Mucosa of stomach (tissue), 1 donor: Measurements from ENCODE around the gene SYDE2.
A peak's percentile ranks its signal among the peaks of the same experiment; 100 is the strongest.
"Not testable (repeated sequence)": the region's sequence is repeated elsewhere in the genome, so short reads cannot be mapped to it uniquely, and the experiment has no call there.

Source experiments
- H3K27me3 ChIP-seq: one replicate; pipeline ENCODE4 v1.7.0; 2013; ENCODE audit warnings: mild to moderate bottlenecking, low read length; ENCODE audit not compliant: control insufficient read depth, insufficient read depth
- H3K36me3 ChIP-seq: one replicate; pipeline ENCODE4 v1.7.0; 2013; ENCODE audit warnings: low read length; ENCODE audit not compliant: control insufficient read depth, insufficient read depth
- H3K4me1 ChIP-seq: one replicate; pipeline ENCODE4 v1.7.0; 2013; ENCODE audit warnings: mild to moderate bottlenecking, low read length; ENCODE audit not compliant: control insufficient read depth, insufficient read depth
- H3K4me3 ChIP-seq: one replicate; pipeline ENCODE4 v1.7.0; 2013; ENCODE audit warnings: low read length
- H3K9ac ChIP-seq: one replicate; pipeline ENCODE4 v1.7.0; 2013; ENCODE audit warnings: mild to moderate bottlenecking, low read length, moderate library complexity
- H3K9me3 ChIP-seq: one replicate; pipeline ENCODE4 v1.7.0; 2013; ENCODE audit warnings: mild to moderate bottlenecking, low read length, moderate library complexity; ENCODE audit not compliant: control insufficient read depth
- donor health status: Pancreatic carcinoma.

The SYDE2 gene

DNA sequence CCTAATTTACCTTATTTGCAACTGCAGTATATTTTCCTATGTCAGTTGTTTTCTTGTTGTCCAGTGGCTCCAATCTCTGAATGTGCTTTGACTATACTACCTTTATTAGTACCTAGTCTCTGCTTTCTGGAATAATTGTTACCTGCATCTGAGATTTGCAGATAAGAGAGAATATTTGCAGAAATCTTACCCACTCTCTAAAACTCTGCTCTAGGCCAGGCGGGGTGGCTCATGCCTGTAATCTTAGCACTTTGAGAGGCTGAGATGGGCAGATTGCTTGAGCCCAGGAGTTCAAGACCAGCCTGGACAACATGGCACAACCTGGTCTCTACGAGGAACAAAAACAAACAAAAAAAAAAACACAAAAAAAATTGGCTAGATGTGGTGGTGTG lies 2.0 kb upstream of the SYDE2 start:
- Histone ChIP-seq H3K4me1 (no peaks in the 10 kb centered on the region), H3K27me3 (no peaks in the 10 kb centered on the region), H3K9ac (no peak overlapping the region), H3K36me3 (no peaks in the 10 kb centered on the region), H3K9me3 (no peaks in the 10 kb centered on the region), H3K4me3 (no peak overlapping the region)

DNA sequence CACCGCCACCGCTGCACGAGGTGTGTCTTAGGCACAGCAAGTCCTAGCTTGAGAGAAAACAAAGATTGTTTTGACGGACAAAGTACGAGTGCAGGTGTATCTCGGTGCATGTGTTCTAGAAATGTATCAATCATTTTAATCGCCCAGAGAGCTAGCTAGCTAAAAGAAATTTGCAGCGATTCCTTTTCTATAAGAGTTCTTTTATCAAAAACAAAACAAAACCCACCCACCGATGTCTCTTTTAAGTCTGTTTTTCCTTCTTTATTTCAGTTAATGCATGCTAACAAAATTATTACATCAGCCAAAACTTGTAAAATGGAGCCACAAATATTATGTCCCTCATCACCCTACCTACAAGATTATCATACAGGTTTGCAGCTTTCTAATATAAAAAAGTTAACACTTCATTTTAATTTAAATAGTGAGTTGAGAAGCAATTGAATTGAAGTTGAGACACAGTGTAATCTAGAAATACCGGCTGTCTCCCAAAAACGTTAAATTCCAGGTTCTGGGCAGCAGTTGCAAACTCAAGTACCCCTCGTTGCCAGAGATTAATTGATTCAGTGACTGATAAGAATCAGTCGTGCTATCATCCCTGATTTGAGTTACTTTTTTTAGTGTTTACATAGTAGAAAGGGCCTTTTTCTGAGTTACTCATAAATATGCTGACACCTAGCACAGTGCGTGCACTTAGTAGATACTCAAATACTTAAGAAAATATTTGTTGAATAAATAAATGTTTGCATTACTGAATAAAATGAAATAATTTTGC lies 1.5 kb upstream of the SYDE2 start:
- Histone ChIP-seq H3K4me1 (no peaks in the 10 kb centered on the region), H3K9me3 (no peaks in the 10 kb centered on the region), H3K36me3 (no peaks in the 10 kb centered on the region), H3K4me3 (peak overlapping the region; percentile 82), H3K27me3 (no peaks in the 10 kb centered on the region), H3K9ac (peak overlapping the region; percentile 95)

DNA sequence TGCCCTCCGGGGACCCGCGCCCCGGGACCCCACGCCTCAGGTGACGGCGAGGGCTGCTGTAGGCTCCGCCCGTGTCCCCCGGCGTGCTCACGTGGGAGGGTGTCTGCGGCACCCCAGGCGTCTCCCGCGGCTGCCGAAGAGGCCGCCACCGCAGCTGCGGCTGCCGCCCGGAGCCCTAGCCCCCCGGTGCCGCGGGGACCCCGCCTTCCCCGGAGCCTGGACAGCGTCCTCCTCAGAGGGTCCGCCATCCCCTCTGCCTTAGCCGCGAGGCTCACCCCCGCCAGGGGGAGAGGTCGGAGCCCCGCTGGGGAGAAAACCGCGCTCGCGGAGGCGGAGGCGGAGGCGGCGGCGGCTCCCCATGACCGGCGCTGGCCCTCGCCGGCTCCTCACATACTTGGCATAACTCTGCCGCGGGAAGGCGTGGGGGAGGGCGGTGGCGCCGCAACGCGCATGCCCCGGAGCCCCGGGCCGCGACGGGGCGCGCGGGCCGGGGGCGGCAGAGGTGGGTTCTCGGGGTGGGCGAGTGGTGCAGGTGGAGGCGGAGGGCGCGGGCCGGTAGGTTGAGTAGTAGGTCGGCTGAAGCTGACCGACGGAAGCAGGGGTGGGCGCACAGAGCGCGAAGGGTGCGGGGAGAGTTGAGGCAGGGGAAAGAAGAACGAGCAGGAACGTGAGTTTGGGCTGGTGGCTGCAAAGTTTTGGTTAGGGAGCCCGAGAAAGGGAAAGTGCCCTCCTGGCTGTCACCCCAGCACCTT lies 700 bp upstream of the SYDE2 start:
- Histone ChIP-seq H3K27me3 (no peaks in the 10 kb centered on the region), H3K9ac (peak overlapping the region; percentile 95), H3K4me1 (no peaks in the 10 kb centered on the region)

DNA sequence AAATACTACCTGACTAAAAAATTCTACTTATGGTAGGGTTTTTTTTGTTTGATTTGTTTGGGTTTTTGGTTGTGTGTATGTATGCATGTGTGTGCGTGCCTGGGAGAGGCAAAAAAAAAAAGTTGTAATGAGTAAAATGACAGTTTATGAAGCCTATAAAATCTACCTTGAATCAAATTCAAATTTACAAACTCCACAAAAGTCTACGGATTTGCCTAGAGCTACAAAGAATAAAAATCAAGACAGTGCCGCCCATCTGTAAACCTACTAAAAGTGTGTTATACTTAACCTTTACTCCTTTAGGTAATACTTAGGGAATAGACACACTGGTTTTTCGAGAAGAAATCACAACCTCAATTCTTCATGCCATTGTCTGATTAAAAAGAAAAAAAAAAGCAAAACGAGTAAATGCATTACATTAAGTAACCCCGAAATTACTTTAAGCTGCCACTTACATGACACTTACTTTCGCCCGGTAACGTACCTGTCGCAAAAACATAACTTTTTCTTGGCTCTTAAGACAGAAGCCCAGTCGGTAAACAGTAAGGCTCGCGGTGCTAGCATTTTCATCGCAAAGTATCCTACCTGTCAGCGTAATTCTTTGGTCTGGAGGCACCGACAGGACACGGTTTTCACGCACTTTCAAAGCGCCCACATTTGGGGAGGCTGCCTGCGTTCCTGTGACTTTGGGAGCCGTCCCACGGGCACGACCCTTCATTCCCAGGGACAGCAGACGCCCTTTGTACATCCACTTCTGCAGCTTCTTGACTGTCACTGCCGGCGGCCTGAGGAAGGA lies 951 bp downstream of the SYDE2 start:
- H3K4me1 ChIP-seq = no peaks in the 10 kb centered on the region
- peak overlapping the region; percentile 95 for H3K9ac ChIP-seq
- no peaks in the 10 kb centered on the region for H3K36me3 ChIP-seq
- peak overlapping the region; percentile 82 for H3K4me3 ChIP-seq
- no peaks in the 10 kb centered on the region for H3K27me3 ChIP-seq
- H3K9me3 ChIP-seq = no peaks in the 10 kb centered on the region

More for the DNA sequence above, 700 bp upstream of the SYDE2 start:
- H3K4me3 ChIP-seq = peak overlapping the region; percentile 82
- no peaks in the 10 kb centered on the region for H3K36me3 ChIP-seq
- H3K9me3 ChIP-seq = no peaks in the 10 kb centered on the region

DNA sequence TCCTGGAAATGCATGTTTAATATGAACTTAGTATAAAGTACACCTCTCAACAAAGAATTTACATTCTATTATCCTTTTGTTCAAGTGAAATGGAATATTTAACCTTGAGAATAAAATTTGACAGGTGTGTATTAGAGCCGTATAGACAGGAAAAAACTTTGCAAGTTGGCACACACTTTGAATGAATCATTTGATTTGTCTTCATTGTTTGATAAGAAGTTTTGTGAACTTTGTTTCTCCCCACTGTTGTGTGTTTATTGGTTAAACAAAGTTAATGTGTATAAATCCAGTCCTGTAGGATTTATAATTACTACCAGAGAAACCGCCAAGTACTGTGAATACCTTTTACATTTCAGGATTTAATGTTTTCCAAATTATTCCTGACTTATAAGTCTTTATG lies 2.0 kb downstream of the SYDE2 start:
- H3K9ac ChIP-seq = no peak overlapping the region
- no peak overlapping the region for H3K4me3 ChIP-seq
- no peaks in the 10 kb centered on the region for H3K9me3 ChIP-seq
- H3K36me3 ChIP-seq = no peaks in the 10 kb centered on the region
- no peaks in the 10 kb centered on the region for H3K4me1 ChIP-seq
- no peaks in the 10 kb centered on the region for H3K27me3 ChIP-seq

DNA sequence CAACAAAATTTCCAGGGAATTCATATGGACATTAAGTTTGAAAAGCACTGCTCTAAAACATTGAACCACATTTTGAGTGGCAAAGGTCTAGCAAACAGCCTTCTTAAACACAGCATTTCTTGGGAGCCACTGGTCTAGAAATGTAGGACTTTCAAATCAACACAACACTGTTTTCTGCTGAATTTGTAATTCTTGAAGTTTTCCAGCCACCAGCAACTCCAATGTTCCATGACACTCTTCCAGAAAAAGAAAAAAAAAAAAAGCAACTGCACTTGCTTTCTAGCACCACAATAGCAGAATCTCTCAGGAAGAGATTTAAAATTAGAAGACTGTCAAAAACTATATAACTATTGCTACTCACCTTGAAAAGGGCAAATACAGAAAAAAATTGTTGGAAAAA lies 4.5 kb downstream of the SYDE2 start:
- Histone ChIP-seq H3K4me1 (no peaks in the 10 kb centered on the region), H3K36me3 (no peaks in the 10 kb centered on the region), H3K27me3 (no peaks in the 10 kb centered on the region), H3K9me3 (no peaks in the 10 kb centered on the region), H3K4me3 (no peak overlapping the region), H3K9ac (no peak overlapping the region)

DNA sequence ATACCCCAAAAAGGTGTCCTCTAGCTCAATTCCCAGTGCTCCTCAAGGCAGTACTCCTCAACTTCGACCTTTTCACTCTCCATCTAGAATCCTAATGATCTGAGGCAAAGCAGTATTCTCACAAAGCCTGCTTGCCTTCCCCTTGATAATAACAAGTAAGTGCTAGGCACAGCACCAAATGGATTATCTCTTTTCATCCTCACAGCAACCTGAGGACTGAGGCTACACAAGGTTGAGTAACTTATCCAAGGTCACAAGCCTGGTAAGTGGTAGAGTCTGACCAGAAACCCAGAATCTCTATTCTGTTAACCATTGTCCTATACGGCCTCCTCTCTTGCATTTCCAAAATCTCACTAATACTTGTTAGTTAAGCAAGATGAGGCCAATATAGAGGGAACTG lies 5.1 kb downstream of the SYDE2 start:
- H3K9ac ChIP-seq = no peak overlapping the region
- no peaks in the 10 kb centered on the region for H3K4me1 ChIP-seq
- no peak overlapping the region for H3K4me3 ChIP-seq
- no peaks in the 10 kb centered on the region for H3K9me3 ChIP-seq
- H3K27me3 ChIP-seq = no peaks in the 10 kb centered on the region
- H3K36me3 ChIP-seq = no peaks in the 10 kb centered on the region

DNA sequence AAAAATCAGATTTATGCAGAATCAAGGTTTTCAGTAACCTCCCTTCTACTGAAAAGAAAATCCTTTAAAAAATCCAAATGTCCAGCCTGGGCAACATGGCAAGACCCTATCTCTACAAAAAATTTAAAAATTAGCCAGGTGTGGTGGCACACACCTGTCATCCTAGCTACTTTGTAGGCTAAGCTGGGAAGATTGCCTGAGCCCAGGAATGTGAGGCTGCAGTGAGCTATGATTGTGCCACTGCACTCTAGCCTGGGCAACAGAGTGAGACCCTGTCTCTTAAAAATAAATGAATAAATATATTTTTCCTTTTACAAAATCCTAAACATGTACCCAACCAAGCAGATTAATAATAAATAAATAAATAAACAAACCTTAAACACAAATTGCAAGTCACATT lies 8.7 kb downstream of the SYDE2 start:
- H3K9ac ChIP-seq, H3K4me3 ChIP-seq, H3K36me3 ChIP-seq, H3K4me1 ChIP-seq, H3K27me3 ChIP-seq, H3K9me3 ChIP-seq: not testable (repeated sequence)

DNA sequence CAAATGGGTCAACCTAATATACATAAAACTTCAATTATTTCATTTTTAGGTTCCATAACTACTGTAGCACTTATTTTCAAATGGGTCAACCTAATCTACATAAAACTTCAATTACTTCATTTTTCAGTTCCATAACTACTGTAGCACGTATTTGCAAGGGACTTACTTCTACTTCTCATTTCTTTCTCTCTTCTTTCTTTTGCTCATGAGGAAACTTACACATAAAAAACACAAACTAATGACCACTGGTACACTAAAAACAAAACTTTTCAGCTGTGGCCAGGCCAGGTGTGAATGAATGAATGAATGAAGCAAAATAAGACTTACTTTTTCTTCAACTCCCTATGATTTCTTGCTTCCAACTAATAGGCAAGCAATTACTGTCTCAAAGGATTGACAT lies 11.7 kb downstream of the SYDE2 start:
- no peaks in the 10 kb centered on the region for H3K27me3 ChIP-seq
- H3K9me3 ChIP-seq = no peaks in the 10 kb centered on the region
- H3K4me1 ChIP-seq = no peaks in the 10 kb centered on the region
- H3K9ac ChIP-seq = no peak overlapping the region
- no peaks in the 10 kb centered on the region for H3K36me3 ChIP-seq
- no peak overlapping the region for H3K4me3 ChIP-seq

DNA sequence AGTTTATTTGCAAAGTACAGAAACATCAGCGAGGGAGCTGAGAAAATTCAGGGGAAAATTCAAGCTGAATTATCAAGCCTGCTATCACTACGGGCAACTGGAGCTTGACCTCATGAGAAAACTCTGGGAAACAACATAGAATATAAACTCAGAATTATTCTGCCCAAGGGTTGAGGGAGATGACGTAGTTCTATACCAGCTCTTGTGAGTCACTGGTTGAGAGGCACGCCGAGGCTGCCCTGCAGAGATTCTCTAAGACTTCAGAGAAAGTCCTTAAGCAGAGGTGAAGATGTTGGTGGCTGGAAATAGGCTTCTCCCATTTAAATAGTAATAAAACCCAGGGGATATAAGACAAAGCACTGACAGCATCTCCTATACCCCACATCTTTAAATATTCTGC lies 12.3 kb downstream of the SYDE2 start:
- no peak overlapping the region for H3K4me3 ChIP-seq
- no peaks in the 10 kb centered on the region for H3K4me1 ChIP-seq
- H3K27me3 ChIP-seq = no peaks in the 10 kb centered on the region
- H3K9ac ChIP-seq = no peak overlapping the region
- H3K9me3 ChIP-seq = no peaks in the 10 kb centered on the region
- H3K36me3 ChIP-seq = no peaks in the 10 kb centered on the region

DNA sequence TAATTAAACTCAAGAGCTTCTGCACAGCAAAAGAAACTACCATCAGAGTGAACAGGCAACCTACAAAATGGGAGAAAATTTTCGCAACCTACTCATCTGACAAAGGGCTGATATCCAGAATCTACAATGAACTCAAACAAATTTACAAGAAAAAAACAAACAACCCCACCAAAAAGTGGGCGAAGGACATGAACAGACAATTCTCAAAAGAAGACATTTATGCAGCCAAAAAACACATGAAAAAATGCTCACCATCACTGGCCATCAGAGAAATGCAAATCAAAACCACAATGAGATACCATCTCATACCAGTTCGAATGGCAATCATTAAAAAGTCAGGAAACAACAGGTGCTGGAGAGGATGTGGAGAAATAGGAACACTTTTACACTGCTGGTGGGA lies 13.8 kb downstream of the SYDE2 start:
- not testable (repeated sequence) for H3K27me3 ChIP-seq, H3K4me3 ChIP-seq

DNA sequence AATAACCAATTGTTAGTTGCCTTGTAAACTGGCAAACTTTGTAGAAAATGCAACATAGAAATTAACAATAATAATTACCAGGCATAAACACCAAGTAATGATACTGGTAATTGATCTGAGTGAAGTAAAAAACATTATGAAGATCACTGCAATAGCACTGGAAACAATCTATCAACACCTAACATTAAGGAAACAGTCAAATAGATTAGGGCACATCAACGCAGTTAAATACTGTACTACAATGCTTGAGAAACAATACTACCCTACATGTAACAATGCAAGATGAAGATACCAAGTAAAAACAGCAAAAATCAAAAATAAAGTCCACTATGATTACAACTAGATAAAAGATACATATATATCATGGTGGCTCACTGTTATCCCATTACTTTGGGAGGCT lies 16.6 kb downstream of the SYDE2 start:
- peaks cover 4% of the 10 kb centered on the region for H3K4me1 ChIP-seq
- H3K9me3 ChIP-seq = no peaks in the 10 kb centered on the region
- H3K9ac ChIP-seq = no peak overlapping the region
- H3K36me3 ChIP-seq = peaks cover 7% of the 10 kb centered on the region
- H3K27me3 ChIP-seq = no peaks in the 10 kb centered on the region
- no peak overlapping the region for H3K4me3 ChIP-seq

More for the DNA sequence above, 13.8 kb downstream of the SYDE2 start:
- not testable (repeated sequence) for H3K4me1 ChIP-seq, H3K9me3 ChIP-seq, H3K9ac ChIP-seq, H3K36me3 ChIP-seq
